K562 (cell line): ENCODE measurements around the gene TUT4. TPM values are rescaled to one million over a fixed set of nuclear protein-coding genes. Genes with fewer than 3 reads are reported as not detected.

Source experiments
- ATAC-seq: fragments of 200-7000 bp; cut with Tn5 transposase; 3 replicates; pipeline ENCODE4 v1.9.1; 2020; ENCODE audit warnings: moderate library complexity
- BruUV-seq: library from RNA; stranded (reverse); fragments of 400-500 nt; replicated peaks from 2 replicates; lab custom pipeline; 2021; lab: Mats Ljungman, UMichigan
- CTCF ChIA-PET: fragments of 300-600 bp; formaldehyde crosslinking; extraction: SDS; loops from one replicate; lab custom pipeline; 2021; ENCODE audit warnings: low intra/inter-chr PET ratio; lab: Yijun Ruan, JAX
- POLR2A ChIA-PET: fragments of 300-600, 350-650 bp; sonication (Branson Sonifier 250); formaldehyde crosslinking; extraction: SDS; loops from one replicate; lab custom pipeline; 2021; ENCODE audit warnings: antibody characterized with exemption, inconsistent platforms; lab: Yijun Ruan, JAX
- DNase-seq, 4 experiments: peaks; one replicate each; pipeline versions ENCODE4 v3.0.0 to v3.0.0-alpha.2; 2011 to 2018; ENCODE audit warnings: low spot score in 3 of 4, mixed read lengths in 3 of 4; ENCODE audit errors: extremely low read depth in 1 of 4
- FAIRE-seq: peaks from 2 replicates; lab custom pipeline; 2011; peaks lifted over from hg19 to GRCh38; lab: Jason Lieb, UNC
- H2AFZ ChIP-seq: 2 replicates; pipeline ENCODE4 v1.6.0; 2011; ENCODE audit warnings: low read depth, low read length, control low read depth, inconsistent platforms
- H3K27ac ChIP-seq: fragments of 200-600 bp; 3 replicates; pipeline ENCODE4 v1.8.0; 2011; ENCODE audit warnings: low read depth, mild to moderate bottlenecking, control low read depth, inconsistent platforms, low read length, moderate library complexity, mixed read lengths; ENCODE audit errors: extremely low read depth
- H3K27me3 ChIP-seq, 2 experiments: fragments of 300-600 bp in 1 of 2; 2 replicates in 1 of 2; 3 replicates in 1 of 2; pipeline versions ENCODE4 v1.6.0 to v1.8.0; 2011; ENCODE audit warnings: inconsistent platforms in 2 of 2, low read length in 2 of 2, mild to moderate bottlenecking in 1 of 2, mixed read lengths in 1 of 2, moderate library complexity in 1 of 2; ENCODE audit not compliant: control insufficient read depth in 2 of 2, insufficient read depth in 2 of 2
- H3K36me3 ChIP-seq: fragments of 300-600 bp; 3 replicates; pipeline ENCODE4 v1.8.0; 2011; ENCODE audit warnings: mild to moderate bottlenecking, low read length, inconsistent platforms; ENCODE audit not compliant: control insufficient read depth, insufficient read depth
- H3K4me1 ChIP-seq, 2 experiments: fragments of 200-600 bp in 1 of 2; replicated peaks in 1 of 2; 2 replicates in 1 of 2; 3 replicates in 1 of 2; pipeline versions ENCODE4 v1.5.1 to v1.8.0; 2011; ENCODE audit warnings: inconsistent platforms in 2 of 2, low read length in 2 of 2, mild to moderate bottlenecking in 1 of 2, mixed read lengths in 1 of 2, moderate library complexity in 1 of 2; ENCODE audit not compliant: control insufficient read depth in 2 of 2, insufficient read depth in 2 of 2
- H3K4me2 ChIP-seq: 2 replicates; pipeline ENCODE4 v1.6.1; 2011; ENCODE audit warnings: low read length, control low read depth, inconsistent platforms, mixed read lengths; ENCODE audit not compliant: insufficient read depth
- H3K4me3 ChIP-seq: fragments of 200-600 bp; sonication (generic), shearing (Covaris generic); 2 replicates; pipeline ENCODE4 v1.5.1; 2016; ENCODE audit warnings: control low read depth, inconsistent platforms
- H3K79me2 ChIP-seq: fragments of 200-600 bp; 3 replicates; pipeline ENCODE4 v1.8.0; 2011; ENCODE audit warnings: low read length, inconsistent platforms; ENCODE audit not compliant: control insufficient read depth, insufficient read depth
- H3K9ac ChIP-seq, 2 experiments: 2 replicates each; pipeline versions ENCODE4 v1.6.0 to v1.6.1; 2011; ENCODE audit warnings: low read depth in 2 of 2, low read length in 2 of 2, control low read depth in 1 of 2, inconsistent platforms in 1 of 2, mild to moderate bottlenecking in 1 of 2, mixed read lengths in 1 of 2; ENCODE audit not compliant: insufficient read depth in 1 of 2
- H3K9me1 ChIP-seq: one replicate; pipeline ENCODE4 v1.6.0; 2011; ENCODE audit warnings: inconsistent platforms, mild to moderate bottlenecking, low read length, moderate library complexity; ENCODE audit not compliant: control insufficient read depth, insufficient read depth
- H3K9me3 ChIP-seq: replicated peaks from 2 replicates; pipeline ENCODE4 v1.5.1; 2011; ENCODE audit warnings: low read depth, low read length, inconsistent platforms; ENCODE audit not compliant: control insufficient read depth, insufficient read depth
- H4K20me1 ChIP-seq: replicated peaks from 2 replicates; pipeline ENCODE4 v1.6.1; 2011; ENCODE audit warnings: low read length, inconsistent platforms, mixed read lengths; ENCODE audit not compliant: control insufficient read depth, insufficient read depth
- GTF2E2 ChIP-seq: fragments of 200-800 bp; sonication (Bioruptor generic); IDR thresholded peaks from 2 replicates; pipeline ENCODE4 v1.6.1; 2016; ENCODE audit warnings: missing genetic modification characterization, missing compliant biosample characterization
- HEY1 ChIP-seq: fragments of 250-450 bp; sonication (Bioruptor Pico); IDR thresholded peaks from 2 replicates; pipeline ENCODE4 v1.5.0; 2020; ENCODE audit warnings: mild to moderate bottlenecking, moderate library complexity, borderline replicate concordance
- NEUROD1 ChIP-seq: fragments of 150-350 bp; IDR thresholded peaks from 2 replicates; pipeline ENCODE4 v1.6.1; 2014; ENCODE audit warnings: borderline replicate concordance, low read length, low read depth; ENCODE audit not compliant: partially characterized antibody
- RNF2 ChIP-seq: sonication (generic); IDR thresholded peaks from 2 replicates; pipeline ENCODE4 v1.6.1; 2016
- RNF219 ChIP-seq: fragments of 250-450 bp; sonication (Bioruptor Pico); IDR thresholded peaks from 2 replicates; pipeline ENCODE4 v1.5.0; 2022; ENCODE audit warnings: mild to moderate bottlenecking
- TEAD2 ChIP-seq: fragments of 450-650 bp; IDR thresholded peaks from 2 replicates; pipeline ENCODE4 v1.6.1; 2016; ENCODE audit warnings: missing genetic modification characterization, control low read depth, missing compliant biosample characterization
- TRIM25 ChIP-seq: fragments of 450-650 bp; IDR thresholded peaks from 2 replicates; pipeline ENCODE4 v1.7.0; 2016; ENCODE audit warnings: borderline replicate concordance
- TSC22D4 ChIP-seq: fragments of 450-650 bp; IDR thresholded peaks from 2 replicates; pipeline ENCODE4 v1.6.1; 2016; ENCODE audit warnings: missing genetic modification characterization, missing biosample characterization, control low read depth
- ZNF217 ChIP-seq: sonication (generic); formaldehyde crosslinking; IDR thresholded peaks from 2 replicates; pipeline ENCODE4 v1.8.0; 2022; ENCODE audit warnings: mild to moderate bottlenecking, missing genetic modification reagents
- ZNF696 ChIP-seq: fragments of 250-450 bp; sonication (Bioruptor Pico); conservative IDR thresholded peaks from 2 replicates; pipeline ENCODE4 v1.4.0; 2020; ENCODE audit warnings: mild to moderate bottlenecking, moderate library complexity
- WGBS: fragments of 100-300 bp; shearing (Covaris generic); methylation state at CpG from one replicate; pipeline ENCODE4 v1.1.6; 2016; ENCODE audit warnings: low coverage, mixed read lengths; ENCODE audit not compliant: insufficient coverage; ENCODE audit errors: missing lambda C conversion rate; 5-methylcytosine and 5-hydroxymethylcytosine counted together
- in situ Hi-C: fragments of 300-500 bp; cut with MboI; formaldehyde crosslinking; loops from 4 replicates; pipeline ENCODE4 v1.15.0; 2018; ENCODE audit warnings: inconsistent platforms, mixed read lengths
- intact Hi-C: fragments of 100-400 bp; cut with micrococcal nuclease; formaldehyde crosslinking; loops from 2 replicates; pipeline ENCODE4 v1.14.2; 2022
- polyA plus RNA-seq, 8 experiments: library from polyadenylated mRNA; depleted of rRNA in 4 of 8; stranded (reverse) in 5 of 8; unstranded in 3 of 8; fragments of >200 nt; fragmentation: Nextera tagmentation in 2 of 8; fragmentation: Illumina TruSeq in 1 of 8; extraction: Ambion mirVana in 2 of 8; extraction: Trizol in 1 of 8; gene quantifications; 2 replicates each; pipeline versions ENCODE4 v1.2.1 to v1.2.3, GENCODE V29; 2011 to 2014; ENCODE audit warnings: inconsistent platforms in 1 of 8, missing spikeins in 1 of 8
- total RNA-seq, 7 experiments: library from RNA; depleted of rRNA in 6 of 7; stranded (reverse); fragments of >200 nt in 6 of 7; fragmentation: Illumina TruSeq in 2 of 7; extraction: Trizol in 2 of 7; gene quantifications; 2 replicates each; pipeline versions ENCODE4 v1.2.1 to v1.2.3, GENCODE V29; 2011 to 2021; ENCODE audit warnings: low replicate concordance in 1 of 7
- TF ChIP-seq, protein P1 (sequence below): fragments of 250-450 bp; sonication (Bioruptor Pico); IDR thresholded peaks from 2 replicates; pipeline ENCODE4 v1.4.0; 2020; ENCODE audit warnings: mild to moderate bottlenecking
- TF ChIP-seq, protein P2 (sequence below): fragments of 450-650 bp; IDR thresholded peaks from 2 replicates; pipeline ENCODE4 v1.6.1; 2018; ENCODE audit not compliant: partially characterized antibody

The TUT4 gene
- total and polyA plus RNA-seq, 9 of the 15 experiments (the other 6 are each of a cell fraction or from before 2014, with no cell fraction given) = 15.8 to 53.5 (median 36.7) TPM

DNA sequence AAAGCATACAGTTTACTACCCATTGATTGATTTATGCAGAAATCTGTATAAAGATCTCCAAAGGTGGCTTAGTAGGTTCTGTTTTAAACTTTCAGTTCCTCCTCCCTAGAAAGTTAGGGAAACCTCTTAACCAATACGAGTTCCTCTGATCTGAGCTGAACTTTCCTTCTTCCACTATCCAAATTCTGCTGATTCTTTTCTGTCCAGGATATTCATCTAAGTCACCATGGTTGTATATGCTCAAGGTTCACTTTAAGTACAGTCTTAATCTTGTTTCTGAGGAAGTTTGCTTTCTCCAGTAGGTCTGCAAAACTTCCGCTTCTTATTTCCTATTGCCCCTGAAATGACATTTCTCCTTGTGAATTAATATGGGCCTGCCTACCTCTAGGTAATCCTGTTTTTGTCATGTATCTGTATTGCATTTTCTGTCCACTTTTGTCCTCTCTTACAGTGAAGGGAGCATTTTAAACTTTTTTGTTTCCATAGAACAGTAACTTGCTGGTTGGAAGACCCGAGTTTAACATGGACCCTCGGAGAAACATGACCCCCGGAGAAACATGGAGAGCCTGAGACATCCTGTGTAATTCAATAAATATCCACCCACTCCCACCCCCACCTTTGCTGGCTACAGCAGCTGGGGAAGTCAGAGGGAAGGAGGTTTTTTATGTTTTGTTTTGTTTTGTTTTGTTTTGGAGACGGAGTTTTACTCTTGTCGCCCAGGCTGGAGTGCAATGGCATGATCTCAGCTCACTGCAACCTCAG, 16.7 kb upstream of the TUT4 start:
- Histone ChIP-seq H3K27me3 (no peaks in the 10 kb centered on the region), H3K9me3 (no peaks in the 10 kb centered on the region), H3K9ac (no peak overlapping the region), H3K4me1 (peaks cover 5 to 6% of the 10 kb centered on the region in 2 experiments; a peak in 1 of 5 replicates), H3K79me2 (no peaks in the 10 kb centered on the region), H3K36me3 (no peaks in the 10 kb centered on the region), H3K9me1 (no peaks in the 10 kb centered on the region), H4K20me1 (no peaks in the 10 kb centered on the region), H3K27ac (no peak overlapping the region), H2AFZ (peak overlapping the region; percentile 63), H3K4me2 (no peak overlapping the region), H3K4me3 (no peak overlapping the region)
- POLR2A ChIA-PET = interaction anchor here (0.6 to 1.0 kb wide), 4 partner anchors 15 to 166 kb away, joined by 3 read pairs; partner anchors contain the start of gene TUT4
- 58% methylated on average over 7 of the region's 7 CpGs for WGBS
- BruUV-seq = no TSS peak
- no peak for DNase-seq
- no peak for ATAC-seq
- no peak for FAIRE-seq
- CTCF ChIA-PET = no interaction called here
- intact Hi-C loops = loop anchor here (5.0 kb wide), 1 partner anchor 167 kb away; the partner anchor contains the start of genes ORC1 and PRPF38A
- in situ Hi-C loops = no loop called here
- no peak for TF ChIP-seq TRIM25
- TF ChIP-seq HEY1 (CRISPR knock-in tag) = no peak
- TF ChIP-seq, protein P1, sequence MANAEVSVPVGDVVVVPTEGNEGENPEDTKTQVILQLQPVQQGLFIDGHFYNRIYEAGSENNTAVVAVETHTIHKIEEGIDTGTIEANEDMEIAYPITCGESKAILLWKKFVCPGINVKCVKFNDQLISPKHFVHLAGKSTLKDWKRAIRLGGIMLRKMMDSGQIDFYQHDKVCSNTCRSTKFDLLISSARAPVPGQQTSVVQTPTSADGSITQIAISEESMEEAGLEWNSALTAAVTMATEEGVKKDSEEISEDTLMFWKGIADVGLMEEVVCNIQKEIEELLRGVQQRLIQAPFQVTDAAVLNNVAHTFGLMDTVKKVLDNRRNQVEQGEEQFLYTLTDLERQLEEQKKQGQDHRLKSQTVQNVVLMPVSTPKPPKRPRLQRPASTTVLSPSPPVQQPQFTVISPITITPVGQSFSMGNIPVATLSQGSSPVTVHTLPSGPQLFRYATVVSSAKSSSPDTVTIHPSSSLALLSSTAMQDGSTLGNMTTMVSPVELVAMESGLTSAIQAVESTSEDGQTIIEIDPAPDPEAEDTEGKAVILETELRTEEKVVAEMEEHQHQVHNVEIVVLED = no peak
- no peak for TF ChIP-seq RNF219 (CRISPR knock-in tag)
- no peak for TF ChIP-seq TSC22D4 (tag)
- TF ChIP-seq, protein P2, sequence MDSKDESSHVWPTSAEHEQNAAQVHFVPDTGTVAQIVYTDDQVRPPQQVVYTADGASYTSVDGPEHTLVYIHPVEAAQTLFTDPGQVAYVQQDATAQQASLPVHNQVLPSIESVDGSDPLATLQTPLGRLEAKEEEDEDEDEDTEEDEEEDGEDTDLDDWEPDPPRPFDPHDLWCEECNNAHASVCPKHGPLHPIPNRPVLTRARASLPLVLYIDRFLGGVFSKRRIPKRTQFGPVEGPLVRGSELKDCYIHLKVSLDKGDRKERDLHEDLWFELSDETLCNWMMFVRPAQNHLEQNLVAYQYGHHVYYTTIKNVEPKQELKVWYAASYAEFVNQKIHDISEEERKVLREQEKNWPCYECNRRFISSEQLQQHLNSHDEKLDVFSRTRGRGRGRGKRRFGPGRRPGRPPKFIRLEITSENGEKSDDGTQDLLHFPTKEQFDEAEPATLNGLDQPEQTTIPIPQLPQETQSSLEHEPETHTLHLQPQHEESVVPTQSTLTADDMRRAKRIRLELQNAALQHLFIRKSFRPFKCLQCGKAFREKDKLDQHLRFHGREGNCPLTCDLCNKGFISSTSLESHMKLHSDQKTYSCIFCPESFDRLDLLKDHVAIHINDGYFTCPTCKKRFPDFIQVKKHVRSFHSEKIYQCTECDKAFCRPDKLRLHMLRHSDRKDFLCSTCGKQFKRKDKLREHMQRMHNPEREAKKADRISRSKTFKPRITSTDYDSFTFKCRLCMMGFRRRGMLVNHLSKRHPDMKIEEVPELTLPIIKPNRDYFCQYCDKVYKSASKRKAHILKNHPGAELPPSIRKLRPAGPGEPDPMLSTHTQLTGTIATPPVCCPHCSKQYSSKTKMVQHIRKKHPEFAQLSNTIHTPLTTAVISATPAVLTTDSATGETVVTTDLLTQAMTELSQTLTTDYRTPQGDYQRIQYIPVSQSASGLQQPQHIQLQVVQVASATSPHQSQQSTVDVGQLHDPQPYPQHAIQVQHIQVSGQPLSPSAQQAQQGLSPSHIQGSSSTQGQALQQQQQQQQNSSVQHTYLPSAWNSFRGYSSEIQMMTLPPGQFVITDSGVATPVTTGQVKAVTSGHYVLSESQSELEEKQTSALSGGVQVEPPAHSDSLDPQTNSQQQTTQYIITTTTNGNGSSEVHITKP = peak; percentile 21
- TF ChIP-seq NEUROD1 = no peak
- TF ChIP-seq RNF2 = no peak
- TF ChIP-seq ZNF696 (CRISPR knock-in tag) = no peak
- TF ChIP-seq GTF2E2 (tag) = 0 out of 2 replicates have a peak, but pooled peaks have one; percentile 28
- TF ChIP-seq TEAD2 (tag) = no peak
- no peak for TF ChIP-seq ZNF217 (CRISPR knock-in tag)
